ENCODE results near the gene STK24. TPM values are rescaled to one million over a fixed set of nuclear protein-coding genes. Genes with fewer than 3 reads are reported as not detected.

The STK24 gene
- total RNA-seq, 1 experiment from 2014 or later = 121 TPM

DNA sequence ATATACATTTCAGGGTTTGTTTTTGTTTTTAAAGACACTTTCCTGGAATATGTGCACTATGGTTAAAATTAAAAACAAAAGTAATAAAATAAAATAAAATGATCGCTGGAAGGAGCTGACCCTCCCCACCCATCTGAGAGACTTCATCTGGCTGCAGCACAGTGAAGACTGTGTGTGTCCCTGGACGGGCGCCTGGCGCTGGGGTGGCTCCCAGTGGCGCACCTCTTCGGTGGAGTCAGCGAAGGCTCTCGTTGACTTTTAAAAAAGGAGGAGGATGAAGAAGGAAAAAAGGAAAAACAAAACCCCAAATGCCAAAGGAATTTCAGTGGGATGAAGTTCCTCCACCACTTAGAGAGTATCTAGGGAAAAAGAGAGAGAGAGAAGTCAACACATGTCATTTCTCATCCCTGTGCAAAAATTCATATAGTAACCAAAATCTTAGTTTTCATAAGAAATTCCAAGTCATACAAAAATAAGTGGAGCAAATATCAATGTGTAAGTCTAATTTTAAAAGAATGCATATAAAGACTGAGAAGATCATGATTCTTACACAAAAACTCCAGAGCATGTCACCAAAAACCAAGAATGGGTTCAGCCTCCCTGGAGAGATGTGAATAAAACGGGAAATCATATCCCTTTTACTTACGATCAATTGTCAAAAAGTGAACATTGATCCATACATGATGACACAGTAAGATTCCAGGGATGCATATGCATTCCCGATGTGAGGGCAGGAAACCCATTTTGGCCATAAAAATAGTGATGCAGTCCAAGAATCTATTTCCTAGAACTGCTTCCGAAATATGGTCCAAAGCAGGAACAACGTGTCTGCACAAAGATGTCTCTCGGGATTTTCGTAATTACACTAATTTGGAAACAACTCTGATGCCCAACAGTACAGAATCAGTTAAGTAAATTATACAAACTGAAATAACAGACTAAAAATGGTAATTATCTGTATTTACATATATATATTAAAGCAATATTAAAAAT is 123.8 kb downstream of the STK24 start:
- no peak for DNase-seq (ENCODE audit: low spot score)

GRCh38 chr13:98451676-98452470 is 125.0 kb downstream of the STK24 start:
- DNase-seq (ENCODE audit: low spot score) = no peak

DNA sequence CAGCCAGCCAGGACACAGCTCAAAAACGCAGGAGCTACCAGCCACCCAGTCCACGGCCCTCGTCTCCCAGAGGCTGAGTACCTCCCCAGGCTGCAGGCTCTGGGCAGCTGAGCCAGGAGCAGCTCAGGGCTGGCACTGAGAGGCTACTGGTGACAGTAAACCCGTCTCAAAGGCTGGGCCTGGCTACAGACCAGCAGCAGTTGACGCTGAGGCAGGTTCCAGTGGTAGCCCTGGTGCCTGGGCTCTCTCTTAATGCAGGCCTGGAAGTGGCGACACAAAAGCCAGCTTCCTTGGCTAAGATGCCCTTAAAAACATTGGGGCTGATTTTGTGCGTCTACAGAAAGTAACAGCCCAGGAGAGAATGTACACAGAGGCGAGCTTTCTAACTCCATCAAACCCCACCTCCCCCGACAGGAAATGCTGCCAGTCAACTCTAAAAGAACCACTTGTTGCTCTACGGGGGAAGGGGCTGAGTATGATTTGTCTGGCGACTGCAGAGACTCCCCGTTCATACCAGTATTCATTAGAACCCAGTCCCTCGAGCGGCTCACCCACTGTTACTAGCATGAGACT is 126.3 kb downstream of the STK24 start:
- peak; percentile 29 for DNase-seq (ENCODE audit: low spot score)

DNA sequence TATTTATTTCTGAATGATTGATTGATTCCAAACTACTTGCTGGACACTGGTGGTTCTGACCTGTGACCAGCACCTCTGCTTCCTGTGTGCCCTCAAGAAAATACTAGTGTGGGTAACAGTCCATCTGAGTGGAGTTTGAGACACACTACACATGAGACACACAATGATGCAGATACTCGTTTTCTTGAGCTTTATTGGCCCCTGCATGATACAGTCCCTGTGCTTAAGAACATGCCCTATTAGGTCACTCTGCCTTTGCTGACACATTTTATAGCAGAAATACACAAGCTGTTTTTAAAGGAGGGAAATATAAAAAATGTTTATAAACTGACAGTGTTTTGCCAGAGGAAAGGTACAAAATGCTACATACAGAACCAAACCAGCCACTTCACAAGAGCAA is 126.9 kb downstream of the STK24 start:
- no peak for DNase-seq (ENCODE audit: low spot score)

DNA sequence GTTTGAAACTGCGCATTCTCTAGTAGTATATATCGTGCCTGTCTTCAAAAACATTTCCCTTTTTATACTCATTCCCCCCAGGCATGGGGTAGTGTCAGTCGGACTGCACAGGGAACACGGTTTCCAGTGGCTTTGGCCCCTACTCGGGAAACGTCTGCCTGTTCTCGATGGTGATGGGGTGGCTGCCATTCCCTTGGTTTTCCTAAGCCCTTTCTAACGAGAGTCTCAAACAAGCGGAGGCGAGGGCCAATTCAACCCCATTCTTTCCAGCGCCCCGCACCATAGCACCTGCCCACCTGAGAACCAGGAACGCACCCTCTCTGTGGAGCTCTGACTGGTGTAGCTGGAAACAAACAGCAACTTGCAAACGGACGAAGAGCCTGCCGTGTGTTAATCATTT is 127.6 kb downstream of the STK24 start:
- DNase-seq (ENCODE audit: low spot score) = no peak

DNA sequence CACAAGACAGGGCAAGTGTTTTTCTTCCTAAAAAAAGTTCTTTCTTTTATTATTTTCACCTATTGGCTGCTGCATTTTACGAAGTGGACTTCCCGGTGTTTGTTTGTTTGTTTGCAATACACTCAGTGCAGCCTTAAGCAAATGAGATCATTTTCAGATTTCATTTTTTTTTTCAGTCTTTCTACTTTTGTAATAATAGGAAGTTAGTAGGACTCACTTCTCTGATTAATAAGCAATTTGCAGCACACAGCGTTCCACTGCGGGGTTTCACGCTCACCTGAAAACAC is 128.3 kb downstream of the STK24 start:
- DNase-seq (ENCODE audit: low spot score) = no peak

DNA sequence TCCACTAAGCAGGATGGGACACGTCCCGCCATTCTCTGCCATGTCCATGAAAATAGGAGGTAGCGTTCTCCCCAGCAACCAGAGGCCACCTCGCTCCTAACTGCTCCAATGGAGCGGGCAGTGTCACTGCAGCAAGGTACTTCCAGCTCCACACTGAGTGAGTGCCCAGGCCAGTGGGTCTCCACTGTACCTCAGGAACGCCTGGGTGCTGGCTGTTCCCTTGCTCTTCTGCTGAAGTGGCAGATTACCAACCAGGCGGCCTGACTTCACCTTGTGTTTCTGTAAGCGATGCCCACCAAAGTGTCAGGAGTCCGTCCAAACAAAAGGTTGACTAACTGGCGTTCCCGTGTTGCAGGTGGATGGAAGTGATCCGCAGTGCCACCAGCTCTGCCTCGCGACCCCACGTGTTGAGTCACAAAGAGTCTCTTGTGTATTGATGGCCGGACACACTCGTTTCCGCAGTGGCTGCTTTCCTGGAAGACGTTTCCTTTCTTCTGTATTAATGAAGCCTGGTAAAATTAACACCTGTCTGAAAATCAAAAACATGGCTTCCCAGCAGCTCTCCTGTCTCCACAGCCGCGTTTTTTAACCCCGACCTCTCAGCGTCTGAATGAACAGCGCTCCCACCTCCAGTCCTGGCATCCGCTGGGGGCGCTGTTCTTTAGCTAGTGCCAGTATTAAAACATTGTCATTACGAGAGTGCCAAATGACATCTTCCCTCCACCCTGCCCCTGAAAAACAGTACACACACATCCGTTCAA is 128.8 kb downstream of the STK24 start:
- DNase-seq (ENCODE audit: low spot score) = no peak

DNA sequence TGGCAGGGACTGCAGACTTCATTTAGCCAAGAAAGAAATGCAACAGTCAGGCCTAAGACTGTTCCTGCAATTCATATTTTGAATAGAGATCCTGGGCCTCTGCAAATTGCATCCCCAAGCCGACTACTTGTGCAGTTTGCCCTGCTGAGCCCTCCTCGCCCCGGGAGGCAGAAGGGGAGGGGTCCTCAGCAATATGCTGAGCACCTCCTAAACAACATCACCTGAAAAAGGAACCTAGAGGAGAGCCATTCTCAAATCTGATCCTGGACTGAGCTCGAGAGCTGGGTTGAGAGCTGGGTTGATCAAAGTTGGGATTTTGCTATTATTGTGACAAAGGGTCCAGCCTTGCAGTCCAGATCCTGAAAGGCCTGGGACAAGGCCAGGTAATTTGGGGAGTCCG is 129.8 kb downstream of the STK24 start:
- DNase-seq (ENCODE audit: low spot score) = no peak

DNA sequence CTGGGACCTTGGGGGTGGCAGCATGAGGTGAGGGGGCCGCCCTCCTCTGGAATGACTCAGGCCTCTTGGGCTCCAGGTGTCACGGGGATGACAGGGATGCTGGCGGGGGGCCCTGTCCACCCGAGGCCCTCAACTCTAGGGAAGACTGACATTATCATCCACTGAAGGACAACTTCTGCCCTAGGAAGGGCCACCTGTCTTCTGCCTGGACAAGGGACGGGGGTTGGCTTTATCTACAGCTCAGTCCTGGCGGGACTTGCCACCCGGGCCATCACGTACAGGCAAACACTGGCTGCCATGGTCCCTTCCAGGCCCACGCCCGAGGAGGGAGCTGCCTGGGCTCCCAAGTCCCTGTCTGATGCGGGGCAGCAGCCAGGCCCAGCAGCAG is 130.7 kb downstream of the STK24 start:
- DNase-seq (ENCODE audit: low spot score) = no peak

DNA sequence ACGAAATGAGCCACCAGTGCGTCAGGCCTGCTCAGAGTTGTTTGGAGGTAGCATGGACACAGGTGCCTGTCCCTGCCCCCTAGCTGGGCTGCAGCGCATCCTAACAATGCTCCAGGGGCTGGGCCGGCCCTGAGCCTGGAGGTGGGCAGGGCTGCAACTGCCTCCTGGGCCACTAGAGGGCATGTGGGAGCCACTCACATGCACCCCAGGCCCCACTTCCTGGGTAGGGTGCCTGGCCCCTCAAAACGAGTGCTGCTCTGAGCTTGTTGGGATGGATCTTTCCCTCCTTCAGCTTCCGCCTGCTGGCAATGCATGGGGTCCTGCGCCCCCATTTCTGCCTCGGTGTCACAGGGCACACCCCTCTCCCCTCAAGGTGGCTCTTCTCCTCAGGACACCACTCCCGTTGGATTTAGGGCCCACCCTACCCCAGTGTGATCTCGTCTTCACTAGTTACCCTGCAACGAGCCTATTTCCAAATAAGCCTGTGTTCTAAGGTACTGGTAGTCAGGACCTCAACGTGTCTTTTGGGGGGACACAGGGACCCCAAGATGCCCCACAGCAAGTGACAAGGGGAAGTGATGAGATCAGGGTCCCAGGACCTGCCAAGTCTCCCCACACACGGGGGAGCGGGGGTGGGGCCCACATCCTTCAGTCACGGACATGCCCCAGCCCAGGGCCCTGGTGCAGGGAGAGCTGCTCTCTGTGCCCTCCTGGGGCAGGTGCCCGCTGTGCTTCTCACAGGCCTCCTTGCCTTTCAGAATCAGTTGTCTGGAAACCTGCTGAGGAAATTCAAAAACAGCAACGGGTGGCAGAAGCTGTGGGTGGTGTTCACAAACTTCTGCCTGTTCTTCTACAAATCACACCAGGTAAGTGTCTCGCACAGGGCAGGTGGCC is 131.3 kb downstream of the STK24 start:
- DNase-seq (ENCODE audit: low spot score) = peak; percentile 65

GRCh38 chr13:98444381-98444780 is 132.5 kb downstream of the STK24 start:
- no peak for DNase-seq (ENCODE audit: low spot score)

DNA sequence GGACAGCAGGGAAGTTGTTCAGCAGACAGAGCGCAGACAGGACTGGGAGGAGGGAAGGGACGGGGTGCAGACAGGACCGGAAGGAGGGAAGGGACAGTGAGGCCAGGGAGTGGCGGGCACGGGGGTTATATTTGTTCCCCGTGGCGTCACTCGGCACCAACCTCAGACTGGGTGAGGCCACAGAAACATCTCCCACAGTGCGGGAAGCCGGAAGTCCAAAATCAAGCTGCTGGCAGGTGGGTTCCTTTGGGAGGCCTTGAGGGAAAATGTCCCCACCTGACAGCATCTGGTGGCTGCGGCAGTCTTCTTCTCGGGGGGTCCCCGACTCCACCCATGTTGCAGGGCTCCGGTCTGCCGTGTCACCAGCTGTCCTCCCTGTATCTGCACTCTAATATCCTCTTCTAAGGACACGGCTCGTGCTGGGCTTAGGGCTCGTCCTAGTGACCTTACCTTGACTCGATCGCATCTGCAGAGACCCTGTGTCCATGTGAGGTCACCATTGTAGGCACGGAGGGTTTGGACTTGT is 133.0 kb downstream of the STK24 start:
- DNase-seq (ENCODE audit: low spot score) = no peak

DNA sequence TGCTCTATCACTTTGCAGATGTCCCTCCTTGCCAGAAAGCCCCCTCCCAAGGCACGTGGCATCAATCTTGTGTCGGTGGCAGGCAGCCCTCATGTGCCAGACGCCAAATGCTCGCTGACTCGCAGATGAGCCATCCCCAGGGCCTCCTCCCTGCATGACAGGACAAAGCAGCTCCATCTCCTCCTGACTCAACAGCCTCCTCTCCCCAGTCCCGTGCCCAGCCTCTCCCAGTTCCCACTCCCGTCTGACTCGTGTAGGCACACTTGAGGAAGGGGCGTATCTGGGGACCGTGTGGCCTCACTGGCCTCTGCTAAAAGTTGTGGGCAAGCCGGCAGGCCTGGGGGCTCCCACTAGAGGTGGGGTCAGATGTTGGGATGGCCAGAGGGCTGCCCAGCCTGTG is 133.6 kb downstream of the STK24 start:
- peak; percentile 67 for DNase-seq (ENCODE audit: low spot score)

GRCh38 chr13:98442391-98443230 is 134.3 kb downstream of the STK24 start:
- no peak for DNase-seq (ENCODE audit: low spot score)

DNA sequence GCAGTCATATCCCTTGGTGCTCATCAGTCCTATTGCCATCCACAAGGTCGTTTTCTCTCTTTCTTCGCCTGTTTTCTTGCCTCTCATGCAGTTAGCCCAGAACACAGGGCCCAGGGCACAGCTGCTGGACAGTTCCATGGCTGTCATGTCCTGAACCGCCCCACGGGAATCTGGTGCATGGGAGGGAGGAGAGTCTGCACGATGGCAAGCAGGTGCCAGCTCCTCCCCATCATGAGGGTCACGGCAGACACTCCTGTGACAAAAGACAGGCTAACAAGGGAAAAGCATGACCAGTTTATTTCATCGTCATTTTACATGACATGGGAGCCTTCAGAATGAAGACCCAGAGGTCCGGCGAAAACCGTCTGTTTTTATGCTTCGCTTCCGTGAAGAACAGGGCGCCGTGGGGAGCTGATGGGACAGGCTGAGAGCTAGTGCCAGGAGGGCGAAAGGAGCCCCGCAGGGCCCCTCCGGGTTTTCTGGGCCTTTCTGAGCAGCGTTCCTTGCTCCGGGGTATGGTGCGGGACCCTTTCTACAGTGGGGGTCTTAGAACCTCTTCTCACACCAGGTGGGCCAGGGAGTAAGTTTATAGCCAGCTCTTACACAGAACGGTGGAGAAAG is 135.7 kb downstream of the STK24 start:
- no peak for DNase-seq (ENCODE audit: low spot score)

DNA sequence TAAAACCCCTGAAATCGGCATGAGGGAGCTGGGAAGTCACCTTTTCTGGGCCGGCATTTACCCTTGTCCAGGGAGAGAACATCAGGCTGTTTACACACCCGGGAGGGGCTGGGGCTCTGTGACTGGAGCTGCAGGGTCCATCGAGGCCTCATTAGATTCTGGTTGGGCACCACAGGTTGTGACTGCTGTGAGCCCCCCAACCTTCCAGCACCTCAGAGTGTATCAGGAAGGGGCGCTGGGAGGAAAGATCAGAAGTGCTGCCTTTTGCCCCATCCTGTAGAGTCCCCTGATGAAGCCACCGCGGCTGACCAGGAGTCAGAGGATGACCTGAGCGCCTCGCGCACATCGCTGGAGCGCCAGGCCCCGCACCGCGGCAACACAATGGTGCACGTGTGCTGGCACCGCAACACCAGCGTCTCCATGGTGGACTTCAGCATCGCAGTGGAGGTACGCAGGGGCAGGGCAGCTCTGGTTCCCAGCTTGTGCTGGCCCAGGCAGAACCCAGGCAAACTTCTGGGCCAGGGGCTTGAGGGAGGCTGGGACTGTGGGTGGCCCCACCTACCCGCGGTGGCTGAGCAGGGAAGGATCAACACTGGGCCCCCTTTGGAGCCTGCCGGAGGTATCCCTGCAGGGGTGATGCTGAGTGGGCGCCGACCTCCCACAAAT is 136.4 kb downstream of the STK24 start:
- DNase-seq (ENCODE audit: low spot score) = no peak

GRCh38 chr13:98439896-98440295 is 137.0 kb downstream of the STK24 start:
- DNase-seq (ENCODE audit: low spot score) = no peak

DNA sequence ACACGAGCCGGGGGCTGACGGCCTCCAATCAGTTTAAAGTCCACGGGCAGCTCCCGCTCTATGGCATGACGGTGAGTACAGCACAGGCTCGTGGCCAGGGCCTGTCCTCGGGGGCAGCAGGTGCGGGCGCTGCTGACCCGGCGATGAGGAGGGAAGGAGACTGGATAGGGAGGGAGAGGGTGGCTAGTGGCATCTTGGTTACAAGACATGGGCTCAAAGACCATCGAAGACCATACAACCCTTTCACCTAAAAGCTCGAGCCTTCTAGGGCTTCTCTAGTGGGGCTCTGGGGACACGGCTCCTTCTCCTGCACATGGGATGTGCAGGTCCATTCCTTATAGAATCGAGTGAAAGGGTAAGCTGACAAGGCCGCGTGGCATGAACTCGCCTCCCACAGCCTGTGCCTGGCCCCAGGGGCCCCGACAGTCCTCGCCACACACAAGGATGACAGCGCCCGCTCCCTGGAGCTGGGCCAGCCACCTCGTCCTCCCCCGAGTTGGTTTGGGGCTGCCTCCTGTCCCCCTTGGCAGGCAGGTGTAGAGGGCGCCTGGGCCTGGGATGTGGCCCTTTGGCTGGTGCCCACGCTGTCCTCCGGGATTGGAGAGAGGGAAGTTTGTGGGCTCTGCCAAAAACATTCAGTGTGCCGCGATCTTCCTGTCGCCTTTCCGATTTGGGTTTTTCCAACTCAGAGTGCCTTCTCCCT is 137.6 kb downstream of the STK24 start:
- DNase-seq (ENCODE audit: low spot score) = no peak
